NCI-H345 treated with DMSO at 0.1 percent for 48 hours (cell line): ENCODE measurements around the gene BDH1.
"Not testable (repeated sequence)": the region's sequence is repeated elsewhere in the genome, so short reads cannot be mapped to it uniquely, and the experiment has no call there.

Source experiments
- DNase-seq: peaks from one replicate; lab custom pipeline; 2025; ENCODE audit not compliant: unreplicated experiment; lab: John Stamatoyannopoulos, UW

The BDH1 gene

DNA sequence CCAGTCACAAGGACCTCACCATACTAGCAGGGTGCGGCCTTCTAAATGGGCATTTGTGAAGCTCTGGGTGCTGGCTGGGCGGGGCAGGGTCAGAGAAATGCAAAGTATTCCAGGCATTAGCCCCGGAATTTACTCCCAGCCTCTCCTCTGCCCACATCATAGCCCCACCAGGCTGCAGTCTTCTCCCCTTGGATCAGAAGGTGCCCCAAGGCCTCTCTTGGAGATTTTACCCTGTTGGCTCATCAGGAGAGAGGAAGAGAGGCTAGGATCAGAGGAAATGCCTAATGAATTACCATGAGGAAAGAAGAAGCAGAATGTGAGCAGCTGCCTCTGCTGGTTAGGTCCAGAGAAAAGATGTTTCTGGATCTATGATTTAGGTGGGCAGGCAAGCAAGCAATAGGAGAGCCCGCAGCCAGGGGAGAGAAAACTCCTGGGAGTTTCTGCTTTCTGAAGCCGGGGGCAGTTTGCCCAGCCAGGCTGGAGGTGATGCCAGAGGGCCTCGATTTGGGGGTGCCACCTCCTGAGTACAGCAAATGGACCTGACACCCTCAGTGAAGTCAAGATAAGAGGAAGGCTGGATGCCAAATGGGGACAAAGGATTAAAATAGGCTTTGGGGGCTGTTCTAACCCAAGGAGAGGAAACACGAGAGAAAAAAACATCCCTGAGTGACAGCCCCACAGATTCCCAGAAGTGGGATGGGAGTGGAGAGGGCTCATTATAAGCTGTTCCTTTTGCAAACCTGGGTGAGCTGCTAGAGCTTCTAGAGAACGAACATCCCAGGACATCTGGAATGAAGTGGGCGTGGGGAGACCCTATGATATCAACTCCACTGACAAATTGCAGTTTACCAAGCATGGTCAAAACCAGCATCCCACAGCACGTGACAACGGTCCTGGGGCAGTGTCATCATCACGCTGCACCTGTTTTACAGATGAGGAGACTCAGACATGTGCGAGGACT, 65.4 kb downstream of the BDH1 start:
- DNase-seq = no peak

DNA sequence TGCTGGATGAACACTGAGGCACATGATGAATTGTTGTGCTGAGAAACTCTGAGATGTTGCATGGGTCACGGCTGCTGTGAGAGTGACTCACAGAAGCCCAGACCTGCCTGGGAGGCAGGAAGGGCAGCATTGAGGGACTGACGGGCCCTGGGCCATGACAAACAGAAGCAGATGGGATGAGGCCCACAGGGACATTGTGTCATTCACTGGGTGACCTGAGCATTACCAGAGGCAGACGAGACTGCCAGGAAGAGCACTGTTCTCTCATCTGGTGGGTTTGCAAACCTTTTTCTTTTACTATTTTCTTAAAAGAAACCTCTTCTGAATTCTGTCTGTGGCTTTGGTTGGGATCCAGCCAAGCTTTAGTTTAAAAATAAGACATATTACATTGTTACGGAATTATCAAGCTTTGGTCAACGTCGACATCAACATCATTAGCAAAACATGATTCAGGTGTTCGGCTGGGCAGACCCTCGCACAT, 67.8 kb downstream of the BDH1 start:
- DNase-seq = no peak

DNA sequence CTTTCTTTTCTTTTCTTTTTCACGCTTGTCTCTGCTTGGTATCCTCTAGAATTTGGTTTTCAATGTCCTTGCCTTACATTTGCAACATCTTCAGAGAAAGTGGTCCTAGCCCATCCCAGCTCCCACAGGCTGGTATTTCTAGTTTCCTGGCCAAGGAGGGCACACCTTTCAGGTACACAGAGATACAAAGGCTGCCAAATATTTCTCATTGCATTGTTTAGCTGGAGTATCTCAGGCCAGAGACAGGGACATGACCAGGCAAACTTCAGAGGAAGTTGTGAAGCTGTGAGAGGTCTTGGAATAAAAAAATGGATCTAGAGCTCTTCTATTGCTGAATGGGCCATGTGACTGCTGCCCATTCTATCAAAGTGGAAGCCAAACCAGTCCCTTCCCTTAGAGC, 68.9 kb downstream of the BDH1 start:
- DNase-seq = no peak

DNA sequence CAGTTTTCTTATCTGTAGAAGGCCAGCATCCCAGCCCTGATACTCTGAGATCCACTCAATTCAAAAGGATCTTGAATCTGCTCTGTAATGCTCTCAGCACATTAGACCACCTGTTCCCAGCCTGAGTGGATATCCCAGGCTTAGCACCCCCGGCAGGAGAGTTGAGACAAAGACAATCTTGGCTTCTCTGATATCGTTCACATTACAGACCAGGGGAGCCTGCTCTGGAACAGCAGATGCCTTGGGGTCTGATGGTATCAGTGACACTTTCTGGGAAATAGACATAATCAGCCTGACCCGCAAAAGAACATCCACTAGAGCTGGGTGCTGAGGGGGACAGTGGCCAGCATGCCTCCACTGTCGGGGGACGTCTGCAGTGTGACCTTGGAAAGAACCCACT, 70.6 kb downstream of the BDH1 start:
- DNase-seq = no peak

DNA sequence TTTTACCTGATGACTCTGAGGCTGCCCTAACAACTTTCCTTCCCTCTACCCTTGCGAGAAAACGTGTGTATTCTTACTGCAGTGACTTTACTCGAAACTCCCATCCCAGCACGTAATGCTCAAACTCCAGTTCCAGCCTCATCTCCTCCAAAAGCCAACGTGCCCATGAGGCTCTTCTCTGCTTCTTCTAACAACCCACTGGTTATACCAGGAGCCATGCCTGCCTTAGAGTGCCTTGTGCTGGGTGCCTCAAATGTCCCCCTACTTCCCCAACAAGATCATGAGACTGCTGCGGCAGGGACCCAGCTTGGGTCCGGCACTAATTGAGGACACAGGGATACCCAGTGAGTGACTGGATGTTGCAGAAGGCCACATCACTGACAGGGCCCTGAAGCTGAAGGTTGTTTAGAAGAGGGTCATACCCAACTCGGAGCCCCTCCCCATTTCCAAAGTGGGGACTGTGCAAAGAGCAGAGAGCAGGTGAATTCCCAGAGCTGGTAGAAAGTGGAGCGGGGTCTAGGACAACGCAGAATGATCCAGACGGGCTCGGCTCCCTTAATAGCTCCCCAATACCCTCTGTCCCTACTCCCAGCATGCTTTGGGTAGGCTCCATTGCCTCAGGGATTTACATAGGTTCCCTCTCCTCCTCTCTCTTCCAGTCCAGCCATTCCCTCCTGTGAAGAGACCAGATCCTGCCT, 71.4 kb downstream of the BDH1 start:
- no peak for DNase-seq

DNA sequence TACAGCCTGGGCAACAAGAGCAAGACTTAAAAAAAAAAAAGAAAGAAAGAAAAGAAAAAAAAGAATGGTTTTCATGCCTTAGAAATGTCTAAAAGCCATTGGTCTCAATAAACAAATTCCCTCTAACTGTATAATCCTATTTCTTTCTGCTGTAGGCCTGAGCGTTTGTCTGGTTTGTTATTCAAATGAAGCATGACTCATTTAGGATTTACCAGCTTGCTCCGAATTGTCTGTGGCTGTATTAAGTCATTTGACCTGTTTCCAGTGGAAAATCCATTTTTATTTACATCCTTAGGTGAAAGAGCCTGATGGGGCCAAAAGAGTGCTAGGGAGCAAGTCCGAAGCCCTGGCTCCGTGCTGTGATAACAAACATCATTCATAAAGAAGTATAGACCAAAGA, 73.8 kb downstream of the BDH1 start:
- DNase-seq = no peak

DNA sequence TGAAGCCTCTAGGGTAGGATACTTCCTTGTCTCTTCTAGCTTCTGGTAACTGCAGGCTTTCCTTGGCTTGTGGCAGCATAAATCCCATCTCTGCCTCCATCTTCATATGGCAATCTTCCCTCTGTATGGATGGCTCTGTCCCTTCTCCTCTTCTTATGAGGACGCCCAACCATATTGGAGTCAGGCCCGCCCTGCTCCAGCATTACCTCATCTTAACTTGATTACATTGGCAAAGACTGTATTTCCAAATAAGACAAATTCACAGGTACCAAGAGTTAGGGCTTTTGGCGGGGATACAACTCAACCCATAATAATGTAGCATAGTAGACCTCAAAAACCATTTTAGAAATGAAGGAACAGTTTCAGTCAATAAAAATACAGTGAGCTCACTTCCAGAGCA, 75.4 kb downstream of the BDH1 start:
- no peak for DNase-seq

DNA sequence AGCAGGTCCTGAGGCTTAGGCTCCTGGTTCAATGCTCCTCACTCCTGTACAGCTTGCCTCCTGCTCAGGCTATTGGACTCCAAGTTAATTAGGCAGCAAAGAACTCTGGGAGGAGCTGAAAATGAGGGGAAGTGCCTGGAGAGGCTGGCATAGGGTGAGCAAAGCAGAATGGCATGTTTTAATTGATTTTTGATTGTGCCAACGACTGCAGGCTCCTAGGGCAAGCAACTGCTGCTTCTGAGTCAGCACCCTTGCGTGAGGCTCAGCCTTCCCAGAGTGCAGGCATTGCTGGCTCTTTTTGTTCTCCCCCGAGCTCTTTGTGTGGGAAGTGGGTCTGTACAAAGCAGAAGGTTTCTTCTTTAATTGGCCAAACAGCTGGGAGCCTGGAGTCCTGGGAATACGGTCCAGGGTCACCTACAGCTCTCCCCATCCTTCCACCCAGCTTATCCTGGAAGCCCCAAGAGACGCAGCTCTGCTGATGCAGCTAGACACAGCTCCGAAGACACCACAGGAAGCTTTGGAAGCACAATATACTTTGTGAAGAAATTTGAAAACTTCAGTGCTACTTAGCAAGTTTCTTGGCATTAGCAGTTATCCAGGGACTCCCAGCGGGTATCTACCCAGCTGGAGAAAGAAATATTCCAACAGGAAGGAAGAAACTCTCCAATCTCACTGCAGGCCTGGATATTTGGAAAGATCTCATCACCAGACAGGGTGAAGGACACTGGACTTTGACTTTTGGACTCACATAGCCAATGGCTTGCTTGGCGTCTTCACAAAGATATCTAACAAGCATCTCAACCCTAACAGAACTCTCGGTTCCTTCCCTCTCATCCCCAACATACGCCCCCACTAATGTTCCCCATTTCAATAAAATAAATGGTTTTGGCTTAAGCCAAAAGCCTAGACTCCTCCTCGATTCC, 76.8 kb downstream of the BDH1 start:
- no peak for DNase-seq

DNA sequence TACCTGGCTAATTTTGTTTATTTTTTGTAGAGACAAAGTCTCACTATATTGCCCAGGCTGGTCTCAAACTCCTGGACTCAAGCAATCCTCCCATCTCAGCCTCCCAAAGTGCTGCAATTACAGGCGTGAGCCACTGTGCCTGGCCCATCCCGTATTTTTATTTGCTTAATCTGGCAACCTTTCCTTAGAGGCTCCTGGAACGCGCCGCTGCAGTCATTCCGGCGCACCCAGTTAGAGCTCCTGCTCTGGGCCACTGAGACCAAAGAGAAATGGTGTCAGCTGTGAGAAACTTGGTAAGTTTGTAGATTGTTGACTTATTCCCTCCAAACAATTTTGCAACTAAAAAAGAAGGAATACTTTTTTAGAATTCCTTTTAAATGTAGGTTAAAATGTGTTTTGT, 78.0 kb downstream of the BDH1 start:
- DNase-seq = not testable (repeated sequence)

DNA sequence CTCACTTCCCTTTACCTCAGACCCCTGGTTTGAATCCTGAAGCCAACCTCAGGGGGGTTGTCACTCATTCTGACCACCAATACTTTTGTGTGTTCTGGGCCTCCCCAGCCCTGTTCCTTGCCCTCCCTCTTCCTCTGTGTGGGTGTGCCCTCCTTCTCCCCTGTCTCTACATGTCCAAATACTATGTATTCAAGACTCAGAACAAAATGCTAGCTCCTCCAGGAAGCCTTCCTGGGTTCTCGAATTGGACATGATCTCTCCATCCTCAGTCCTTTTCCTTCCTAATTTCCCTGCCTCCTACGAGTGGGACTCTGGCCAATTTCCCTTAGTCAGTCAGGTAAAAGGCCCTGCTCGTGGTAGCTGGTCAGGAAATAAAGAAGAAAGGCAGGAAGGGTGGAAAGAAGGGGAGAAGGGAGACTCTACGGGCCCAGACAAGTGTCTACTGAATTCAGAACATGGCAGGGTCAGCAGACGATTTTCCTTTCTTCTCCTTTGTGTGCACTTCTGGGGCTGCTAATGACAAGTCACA, 79.7 kb downstream of the BDH1 start:
- DNase-seq = no peak

DNA sequence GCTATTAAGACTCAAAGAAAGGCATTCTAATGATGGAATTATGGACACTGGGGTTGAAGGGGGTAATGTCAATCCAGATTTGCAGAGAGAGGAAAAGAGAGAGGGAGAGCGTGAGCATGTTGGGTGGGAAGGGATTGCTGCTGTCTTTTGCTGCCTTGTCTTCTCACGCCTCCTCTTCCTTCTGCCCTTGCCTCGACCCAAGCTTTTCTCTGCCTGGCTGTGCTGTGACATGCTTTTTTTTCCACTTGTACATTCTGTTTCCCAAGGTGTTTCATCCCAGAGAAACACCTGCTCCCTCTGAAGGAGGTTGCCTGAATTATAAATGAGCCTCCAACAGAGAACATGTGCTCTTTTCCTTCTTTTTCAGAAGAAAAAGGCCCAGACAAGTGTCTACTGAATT, 80.3 kb downstream of the BDH1 start:
- DNase-seq = no peak

DNA sequence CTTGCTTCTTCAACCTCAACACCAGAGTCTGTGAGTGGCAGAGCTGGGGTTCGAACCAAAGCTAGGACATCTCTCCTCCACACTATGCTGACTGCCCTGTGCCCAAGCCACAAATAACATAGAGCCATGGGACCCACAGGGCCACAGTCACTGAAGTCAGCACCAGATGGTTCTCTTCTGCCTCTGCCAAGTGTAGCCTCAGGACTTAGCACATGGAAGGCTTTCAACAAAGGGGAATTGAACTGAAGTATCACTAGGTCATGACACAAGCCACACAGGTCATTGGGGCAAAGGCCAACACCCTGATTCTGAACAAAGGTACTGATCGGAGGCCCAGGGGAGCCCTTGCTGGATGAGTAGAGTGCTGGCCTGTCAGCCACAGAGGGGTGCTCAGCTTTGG, 83.6 kb downstream of the BDH1 start:
- DNase-seq = no peak

DNA sequence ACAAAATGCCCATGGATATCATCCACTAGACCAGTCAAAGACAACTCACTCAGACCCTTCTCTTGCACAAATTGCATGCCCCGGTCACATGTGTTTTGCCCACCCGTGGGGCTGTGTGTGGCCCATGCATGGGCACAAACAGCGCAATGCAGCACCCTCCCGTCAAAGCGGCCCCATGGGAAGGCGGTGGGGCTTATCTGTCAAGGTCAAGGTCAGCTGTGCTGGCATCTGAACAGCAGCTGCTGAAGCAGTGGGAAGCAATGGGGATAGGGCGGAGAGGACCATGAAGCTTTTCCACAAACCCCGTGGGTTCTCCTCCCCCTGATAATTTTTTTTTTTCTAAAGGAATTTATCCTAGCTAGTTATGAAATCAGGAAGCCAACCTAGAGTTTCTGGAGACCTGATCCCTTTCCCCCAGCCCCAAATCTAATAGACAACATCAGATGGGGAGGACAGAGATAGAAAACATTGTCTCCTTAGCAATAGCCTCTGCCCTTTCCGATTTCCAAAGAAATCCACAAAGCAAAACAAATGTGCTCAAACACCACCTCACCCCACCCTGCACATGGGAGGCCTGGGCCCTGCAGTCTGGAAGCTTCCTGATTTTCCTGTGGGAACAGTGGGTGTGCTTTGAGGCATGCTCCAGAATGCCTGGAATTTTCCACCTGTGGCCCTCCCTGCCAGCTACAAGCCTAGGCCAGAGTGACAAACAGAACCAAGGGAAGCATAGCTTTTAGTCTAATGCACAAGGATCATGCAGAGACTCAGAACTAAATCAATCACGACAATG, 84.4 kb downstream of the BDH1 start:
- DNase-seq = no peak

DNA sequence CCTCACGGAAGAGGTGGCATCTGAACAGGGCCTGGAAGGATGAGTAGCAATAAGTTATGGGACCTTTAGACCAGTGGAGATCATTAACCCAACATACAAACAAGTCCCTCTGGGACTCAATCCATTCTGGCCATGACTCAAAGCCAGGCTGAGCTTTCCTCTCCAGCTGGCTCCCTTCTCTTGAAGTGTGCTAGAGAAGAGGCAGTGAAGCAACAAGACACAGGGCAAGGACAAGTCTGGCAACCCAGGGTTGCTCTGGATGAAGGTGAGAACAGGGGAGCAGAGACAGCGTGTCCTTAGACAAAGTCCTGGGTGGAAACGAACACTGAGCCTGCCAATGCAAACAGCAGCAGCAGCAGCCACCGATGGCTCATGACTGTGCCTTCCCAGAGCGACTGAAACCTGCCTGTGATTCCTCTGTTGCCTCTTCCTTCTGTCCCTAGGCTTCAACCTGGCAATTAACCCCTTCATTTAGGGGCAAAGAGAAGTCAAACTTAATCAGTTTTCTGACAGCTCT, 86.8 kb downstream of the BDH1 start:
- no peak for DNase-seq

DNA sequence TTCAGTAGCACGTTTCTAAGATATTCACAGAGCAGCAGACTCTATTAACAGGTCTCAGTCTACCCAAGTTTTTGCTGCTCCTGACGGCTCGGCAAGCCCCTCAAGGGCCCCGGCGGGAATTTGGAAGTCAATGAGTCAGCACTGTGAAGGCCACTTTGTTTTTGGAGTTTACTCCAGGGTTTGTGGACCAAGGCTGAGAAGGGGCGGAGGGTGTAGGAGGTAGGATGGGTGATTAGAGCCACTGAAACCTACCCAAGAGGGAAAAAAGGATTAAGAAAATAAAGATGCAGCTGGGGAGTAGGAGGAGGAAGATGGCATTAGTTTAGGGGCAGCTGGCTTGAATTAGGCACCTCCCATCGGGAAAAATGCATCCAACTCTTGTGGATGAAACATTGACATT, 87.6 kb downstream of the BDH1 start:
- no peak for DNase-seq

DNA sequence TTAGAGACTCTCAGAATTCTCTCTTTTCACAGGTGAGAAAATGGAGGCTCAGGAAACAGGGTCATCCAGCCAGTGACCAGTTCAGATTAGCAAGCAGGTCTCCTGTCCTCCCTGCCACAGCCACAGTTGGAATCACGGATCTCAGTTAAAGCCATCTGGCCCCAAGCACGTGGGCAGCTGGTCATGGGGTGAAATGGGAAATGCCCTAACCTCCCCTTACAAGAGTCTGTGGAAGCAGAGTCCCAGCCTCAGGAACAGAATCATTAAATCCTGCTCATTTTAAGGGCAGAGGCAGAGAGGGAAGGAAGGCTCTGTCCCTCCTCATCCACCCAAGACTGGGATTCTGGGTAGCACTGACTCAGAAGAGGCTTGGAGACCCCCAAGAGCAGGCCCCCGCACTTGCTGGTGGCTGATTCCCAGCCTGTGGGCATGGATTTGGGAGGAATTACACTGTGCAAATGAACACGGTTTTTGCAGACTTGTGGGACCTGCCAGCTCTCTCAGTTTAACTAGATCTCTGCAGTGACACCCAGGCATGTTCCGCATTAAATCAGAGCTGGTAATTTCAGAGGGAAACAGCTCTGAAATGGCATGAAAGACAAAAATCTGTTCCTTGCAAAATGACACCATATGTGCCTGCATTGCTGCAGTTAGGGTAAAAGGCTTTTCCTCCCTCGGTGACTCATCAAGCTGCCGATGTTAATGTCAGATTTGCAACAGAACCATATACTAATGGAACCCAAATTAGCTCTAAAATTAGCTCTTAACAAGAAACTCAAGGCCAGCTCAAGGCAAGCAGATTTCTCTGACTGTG, 89.0 kb downstream of the BDH1 start:
- DNase-seq = no peak

DNA sequence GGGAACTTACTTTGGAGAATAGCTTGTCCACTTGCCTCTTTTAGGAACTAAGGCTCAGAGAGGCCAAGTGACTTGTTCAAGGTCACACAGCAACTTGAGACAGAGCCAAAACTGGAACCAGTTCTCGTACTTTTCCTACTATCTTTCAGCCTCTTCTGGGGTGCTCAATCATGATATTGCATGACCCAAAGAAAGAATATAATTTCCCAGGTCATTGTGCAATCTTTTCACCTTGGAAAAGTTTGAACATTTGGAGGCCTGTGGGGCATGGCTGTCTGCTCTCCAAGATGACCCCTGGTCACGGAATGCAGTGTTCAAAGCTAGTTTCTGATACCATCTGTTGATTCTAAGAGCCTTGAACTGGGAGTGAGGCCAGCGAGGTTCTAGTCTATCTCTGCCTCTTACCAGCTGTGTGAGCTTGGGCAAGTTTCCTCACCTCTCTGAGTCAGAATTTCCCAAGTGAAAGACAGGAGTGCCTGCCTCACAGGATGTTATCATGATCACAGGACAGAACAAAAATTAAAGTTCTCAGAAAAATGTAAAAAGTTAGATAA, 89.7 kb downstream of the BDH1 start:
- DNase-seq = no peak

DNA sequence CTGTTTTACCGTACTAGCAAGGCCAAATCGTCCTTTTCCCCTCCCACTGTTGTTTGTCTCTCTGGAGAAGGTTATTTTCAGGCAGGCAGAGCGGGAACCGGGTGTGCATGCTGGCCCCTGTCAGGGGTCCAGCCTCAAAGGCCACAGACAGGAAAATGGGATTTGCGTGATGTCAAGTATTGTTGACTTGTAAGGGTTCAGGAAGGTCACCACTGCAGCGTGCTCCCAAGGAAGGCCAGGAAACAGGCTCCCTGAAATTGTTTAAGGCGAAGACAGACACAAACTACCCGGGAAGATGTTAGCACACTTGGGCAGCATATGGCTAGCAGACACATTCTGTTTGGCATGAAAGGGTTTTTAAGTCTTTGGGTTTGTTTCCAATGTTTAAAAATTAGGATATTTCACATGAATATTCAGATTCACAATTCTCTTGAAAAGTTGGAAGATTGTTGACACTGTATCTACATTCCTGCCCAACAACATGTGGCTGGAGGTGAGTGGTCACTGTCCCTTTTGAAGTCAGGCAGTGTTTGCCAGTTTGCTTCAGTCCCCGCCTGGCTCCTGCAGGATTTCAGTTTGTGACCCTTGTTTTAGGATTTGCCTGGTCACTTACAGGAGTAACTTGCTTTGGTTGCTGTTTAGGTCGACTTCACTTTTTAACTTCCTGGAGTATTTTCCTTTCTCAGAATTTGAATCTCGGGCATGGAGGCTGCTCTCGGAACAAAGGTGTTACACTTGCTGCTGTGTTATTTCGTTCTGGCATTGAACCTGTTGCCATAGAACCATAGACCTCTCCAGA, 90.4 kb downstream of the BDH1 start:
- no peak for DNase-seq
